Uterus (tissue), 2 donors: ENCODE results near the gene ISCA2.

ENCODE experiments used
- CTCF ChIP-seq, 4 experiments: fragments of 200-600 bp in 2 of 4; fragments of 450-650 bp in 2 of 4; sonication (generic) in 2 of 4; IDR thresholded peaks; one replicate each; pipeline ENCODE4 v1.5.1; 2016 to 2019; ENCODE audit warnings: antibody characterized with exemption in 4 of 4, mild to moderate bottlenecking in 2 of 4, moderate library complexity in 1 of 4
- POLR2A ChIP-seq, 2 donors: fragments of 450-650 bp; IDR thresholded peaks; one replicate each; pipeline ENCODE4 v1.6.1; 2016; ENCODE audit warnings: antibody characterized with exemption in 2 of 2, mild to moderate bottlenecking in 1 of 2, moderate library complexity in 1 of 2

DNA sequence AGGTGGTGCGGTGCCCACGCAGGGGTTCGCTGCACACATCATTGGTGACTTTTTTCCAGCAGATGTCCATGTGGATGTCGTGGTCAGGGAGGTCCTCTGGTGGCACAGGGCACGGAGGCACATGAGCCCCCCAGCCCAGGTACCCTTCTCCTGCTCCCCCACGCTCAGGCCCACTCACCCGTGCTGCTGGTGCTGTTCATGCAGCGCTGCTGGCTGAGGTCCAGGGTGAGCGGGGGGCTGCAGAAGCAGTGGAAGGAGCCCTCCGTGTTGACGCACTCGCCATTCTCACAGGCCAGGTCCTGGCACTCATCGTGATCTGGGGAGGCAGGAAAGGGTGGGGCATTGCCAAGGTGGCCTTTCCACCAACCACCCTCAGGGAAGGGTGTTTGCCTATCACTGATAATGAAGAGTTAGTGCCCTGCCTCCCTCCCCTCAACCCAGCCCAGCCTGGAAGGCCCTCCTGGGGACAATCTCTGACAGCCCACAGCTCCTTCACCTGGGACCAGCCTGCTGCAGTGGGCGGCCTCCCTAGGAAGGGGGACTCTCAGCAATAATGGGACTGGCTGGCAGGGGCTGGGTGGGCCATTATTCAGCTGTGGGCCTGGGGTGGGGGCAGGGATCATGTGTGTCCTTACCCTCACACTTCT is 9.8 kb downstream of the ISCA2 start:
- TF ChIP-seq CTCF (IDR thresholded peaks at IDR 0.05) = no peak
- TF ChIP-seq POLR2A (IDR thresholded peaks at IDR 0.05) = no peak
